Neural progenitor cell (in vitro differentiated cells): ENCODE measurements around the gene BBS9.

Experiments
- EZH2 ChIP-seq: fragments of 200-600 bp; sonication (generic); IDR thresholded peaks from 2 replicates; pipeline ENCODE4 v1.6.1; 2017; ENCODE audit warnings: antibody characterized with exemption, mild to moderate bottlenecking, moderate library complexity
- TF ChIP-seq, protein P1 (sequence below): fragments of 200-600 bp; sonication (generic); IDR thresholded peaks from 2 replicates; pipeline ENCODE4 v1.5.1; 2017; ENCODE audit warnings: antibody characterized with exemption, mild to moderate bottlenecking

DNA sequence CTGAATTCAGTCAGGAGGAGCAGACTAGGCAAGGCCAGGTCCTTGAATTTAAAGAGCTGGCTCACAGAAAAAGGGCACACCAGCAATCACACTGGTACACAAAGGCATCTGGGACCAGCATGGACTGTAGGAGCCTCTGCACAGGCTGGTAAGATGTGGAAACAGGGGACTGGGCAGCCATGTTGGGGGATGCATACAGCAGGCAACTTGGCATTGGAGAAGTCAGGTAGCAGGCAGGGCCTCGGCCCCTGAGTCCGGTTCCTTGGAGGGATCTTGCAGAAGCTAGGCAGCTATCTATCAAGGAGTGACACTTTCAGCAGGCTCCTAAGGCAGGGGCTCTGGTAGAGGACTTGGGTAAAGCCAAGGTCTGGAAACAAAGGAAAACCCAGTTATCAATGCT lies 399.7 kb downstream of the BBS9 start:
- TF ChIP-seq, protein P1, sequence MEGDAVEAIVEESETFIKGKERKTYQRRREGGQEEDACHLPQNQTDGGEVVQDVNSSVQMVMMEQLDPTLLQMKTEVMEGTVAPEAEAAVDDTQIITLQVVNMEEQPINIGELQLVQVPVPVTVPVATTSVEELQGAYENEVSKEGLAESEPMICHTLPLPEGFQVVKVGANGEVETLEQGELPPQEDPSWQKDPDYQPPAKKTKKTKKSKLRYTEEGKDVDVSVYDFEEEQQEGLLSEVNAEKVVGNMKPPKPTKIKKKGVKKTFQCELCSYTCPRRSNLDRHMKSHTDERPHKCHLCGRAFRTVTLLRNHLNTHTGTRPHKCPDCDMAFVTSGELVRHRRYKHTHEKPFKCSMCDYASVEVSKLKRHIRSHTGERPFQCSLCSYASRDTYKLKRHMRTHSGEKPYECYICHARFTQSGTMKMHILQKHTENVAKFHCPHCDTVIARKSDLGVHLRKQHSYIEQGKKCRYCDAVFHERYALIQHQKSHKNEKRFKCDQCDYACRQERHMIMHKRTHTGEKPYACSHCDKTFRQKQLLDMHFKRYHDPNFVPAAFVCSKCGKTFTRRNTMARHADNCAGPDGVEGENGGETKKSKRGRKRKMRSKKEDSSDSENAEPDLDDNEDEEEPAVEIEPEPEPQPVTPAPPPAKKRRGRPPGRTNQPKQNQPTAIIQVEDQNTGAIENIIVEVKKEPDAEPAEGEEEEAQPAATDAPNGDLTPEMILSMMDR: no peak
- no peak for TF ChIP-seq EZH2
